ENCODE data around the gene GPR107. TPM values are rescaled to one million over a fixed set of nuclear protein-coding genes. Genes with fewer than 3 reads are reported as not detected.
"Not testable (repeated sequence)": the region's sequence is repeated elsewhere in the genome, so short reads cannot be mapped to it uniquely, and the experiment has no call there.

The GPR107 gene
- 10 to 100 TPM; 19.4 to 45.9 (median 31.7) TPM for total RNA-seq
- 10 to 100 TPM in 2 of 3 donors, 1 to 10 TPM in 1; 8.9 to 34.0 (median 11.9) TPM for polyA plus RNA-seq
- long read RNA-seq, donor 1, full-length matches to known transcripts = 3 of 3 reads
- long read RNA-seq, donor 1, partial matches to known transcripts = 0 of 3 reads
- long read RNA-seq, donor 1, other reads (novel, unspliced or antisense) = 0 of 3 reads
- long read RNA-seq, donor 2, full-length matches to known transcripts = 4 of 15 reads
- long read RNA-seq, donor 2, partial matches to known transcripts = 11 of 15 reads
- long read RNA-seq, donor 2, other reads (novel, unspliced or antisense) = 0 of 15 reads
- long read RNA-seq, donor 3, full-length matches to known transcripts = 2 of 2 reads
- long read RNA-seq, donor 3, partial matches to known transcripts = 0 of 2 reads
- long read RNA-seq, donor 3, other reads (novel, unspliced or antisense) = 0 of 2 reads
- long read RNA-seq, donor 4, partial matches to known transcripts = 1 of 6 reads
- long read RNA-seq, donor 4, other reads (novel, unspliced or antisense) = 5 of 6 reads
- long read RNA-seq, donor 5, full-length matches to known transcripts = 3 of 23 reads
- long read RNA-seq, donor 5, partial matches to known transcripts = 7 of 23 reads
- long read RNA-seq, donor 5, other reads (novel, unspliced or antisense) = 13 of 23 reads
- long read RNA-seq, donor 6, partial matches to known transcripts = 3 of 6 reads
- long read RNA-seq, donor 6, other reads (novel, unspliced or antisense) = 3 of 6 reads
- long read RNA-seq, donor 7, full-length matches to known transcripts = 1 of 1 reads
- long read RNA-seq, donor 7, partial matches to known transcripts = 0 of 1 reads
- long read RNA-seq, donor 7, other reads (novel, unspliced or antisense) = 0 of 1 reads
- long read RNA-seq, donor 8, full-length matches to known transcripts = 4 of 12 reads
- long read RNA-seq, donor 8, partial matches to known transcripts = 8 of 12 reads
- long read RNA-seq, donor 8, other reads (novel, unspliced or antisense) = 0 of 12 reads
- long read RNA-seq, donor 9, full-length matches to known transcripts = 1 of 1 reads
- long read RNA-seq, donor 9, partial matches to known transcripts = 0 of 1 reads
- long read RNA-seq, donor 9, other reads (novel, unspliced or antisense) = 0 of 1 reads
- long read RNA-seq, donor 10, full-length matches to known transcripts = 1 of 1 reads
- long read RNA-seq, donor 10, partial matches to known transcripts = 0 of 1 reads
- long read RNA-seq, donor 10, other reads (novel, unspliced or antisense) = 0 of 1 reads

DNA sequence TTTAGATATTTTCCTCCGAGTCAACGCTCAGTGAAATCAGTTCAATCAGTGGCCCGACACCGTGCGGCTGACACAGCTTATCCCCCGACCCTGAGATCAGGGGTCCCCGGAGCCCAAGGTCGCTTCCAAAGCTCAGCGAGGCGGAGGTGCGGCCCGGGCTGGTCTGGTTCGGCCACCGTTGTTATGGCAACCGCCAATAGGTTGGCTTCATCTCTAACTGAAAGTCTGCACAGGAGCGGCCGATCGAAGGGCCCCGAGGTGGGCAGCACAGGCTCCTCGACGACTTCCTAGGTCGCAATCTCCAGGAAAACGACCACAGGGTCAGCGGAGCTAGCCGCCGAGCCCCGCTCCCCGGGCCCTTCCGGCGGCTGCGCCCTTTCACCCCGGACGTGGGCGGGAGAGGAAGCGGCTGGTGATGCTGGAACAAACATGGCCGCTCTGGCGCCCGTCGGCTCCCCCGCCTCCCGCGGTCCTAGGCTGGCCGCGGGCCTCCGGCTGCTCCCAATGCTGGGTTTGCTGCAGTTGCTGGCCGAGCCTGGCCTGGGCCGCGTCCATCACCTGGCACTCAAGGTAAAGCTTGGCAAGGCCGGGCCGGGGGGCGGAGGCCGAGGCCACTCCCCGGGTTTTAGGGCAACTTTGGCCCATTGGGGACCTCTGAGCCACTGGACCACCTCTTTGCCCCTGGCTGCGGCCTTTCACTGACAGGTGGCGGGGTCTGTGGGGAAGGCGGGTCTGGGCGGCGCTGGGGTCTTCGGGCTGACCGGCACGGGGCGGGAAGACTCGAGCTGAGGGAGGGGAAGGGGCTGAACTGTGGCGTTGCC lies at the start of gene GPR107:
TSS of gene GPR107 (plus strand) at position 403 of the 821 bp plus-strand sequence. CDS start at position 430, 27 bp downstream.
- no peaks in the 10 kb centered on the region for H3K9me3 ChIP-seq (replicated peaks in 1 of 3)
- intact Hi-C loops (cut with DNase I) = no loop called here
- no peaks in the 10 kb centered on the region for H3K36me3 ChIP-seq (replicated peaks in 1 of 2)
- 0 to 1% (median 1%) methylated on average over 11 to 64 of the region's 64 CpGs for WGBS, 4 donors
- H3K27me3 ChIP-seq = no peaks in the 10 kb centered on the region
- H3K27ac ChIP-seq = peak within 1 kb of the TSS; percentile 45 to 92 (median 81)
- DNase-seq = peak; percentile 67 to 82 (median 76)
- peak within 1 kb of the TSS; percentile 72 to 99 (median 91) for H3K4me3 ChIP-seq
- H3K4me1 ChIP-seq (replicated peaks in 1 of 2) = peaks cover 16 to 29% of the 10 kb centered on the region in 2 donors
- TF ChIP-seq, protein P1, sequence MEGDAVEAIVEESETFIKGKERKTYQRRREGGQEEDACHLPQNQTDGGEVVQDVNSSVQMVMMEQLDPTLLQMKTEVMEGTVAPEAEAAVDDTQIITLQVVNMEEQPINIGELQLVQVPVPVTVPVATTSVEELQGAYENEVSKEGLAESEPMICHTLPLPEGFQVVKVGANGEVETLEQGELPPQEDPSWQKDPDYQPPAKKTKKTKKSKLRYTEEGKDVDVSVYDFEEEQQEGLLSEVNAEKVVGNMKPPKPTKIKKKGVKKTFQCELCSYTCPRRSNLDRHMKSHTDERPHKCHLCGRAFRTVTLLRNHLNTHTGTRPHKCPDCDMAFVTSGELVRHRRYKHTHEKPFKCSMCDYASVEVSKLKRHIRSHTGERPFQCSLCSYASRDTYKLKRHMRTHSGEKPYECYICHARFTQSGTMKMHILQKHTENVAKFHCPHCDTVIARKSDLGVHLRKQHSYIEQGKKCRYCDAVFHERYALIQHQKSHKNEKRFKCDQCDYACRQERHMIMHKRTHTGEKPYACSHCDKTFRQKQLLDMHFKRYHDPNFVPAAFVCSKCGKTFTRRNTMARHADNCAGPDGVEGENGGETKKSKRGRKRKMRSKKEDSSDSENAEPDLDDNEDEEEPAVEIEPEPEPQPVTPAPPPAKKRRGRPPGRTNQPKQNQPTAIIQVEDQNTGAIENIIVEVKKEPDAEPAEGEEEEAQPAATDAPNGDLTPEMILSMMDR (IDR thresholded peaks at IDR 0.05) = no peak
- peak; percentile 61 to 65 for TF ChIP-seq POLR2A (IDR thresholded peaks at IDR 0.05)

DNA sequence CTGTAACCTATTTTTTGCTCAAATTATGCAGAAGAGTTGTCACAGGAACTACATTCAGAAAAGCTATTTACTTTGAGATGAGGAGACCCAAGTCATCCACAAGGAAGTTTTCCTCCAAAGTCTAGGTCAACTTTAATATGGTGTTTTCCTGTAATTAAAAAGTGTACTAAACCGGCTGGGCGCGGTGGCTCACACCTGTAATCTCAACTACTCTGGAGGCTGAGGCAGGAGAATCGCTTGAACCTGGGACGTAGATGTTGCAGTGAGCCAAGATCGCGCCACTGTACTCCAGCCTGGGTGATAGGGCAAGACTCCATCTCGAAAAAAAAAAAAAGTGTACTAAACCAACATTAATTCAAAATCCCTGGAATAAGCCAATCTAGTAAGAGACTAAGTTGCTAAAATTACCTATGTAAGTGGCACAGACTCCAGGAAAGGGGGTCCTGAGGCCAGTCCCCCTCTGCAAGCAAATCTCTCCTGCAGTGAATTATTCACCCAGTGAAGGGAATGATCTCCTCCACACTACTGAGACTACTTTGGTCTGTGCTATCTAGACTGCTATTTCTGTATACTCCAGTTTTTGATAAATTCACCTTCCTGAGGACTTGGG lies 49.7 kb upstream of the GPR107 start:
- Histone ChIP-seq H3K4me1 (replicated peaks in 1 of 2) (no peaks in the 10 kb centered on the region), H3K27me3 (no peaks in the 10 kb centered on the region), H3K9me3 (replicated peaks in 1 of 3) (no peaks in the 10 kb centered on the region), H3K36me3 (replicated peaks in 1 of 2) (no peaks in the 10 kb centered on the region), H3K4me3 (no peak overlapping the region), H3K27ac (no peak overlapping the region)
- 81 to 91% (median 83%) methylated on average over 8 of the region's 8 CpGs for WGBS, 4 donors
- TF ChIP-seq POLR2A (IDR thresholded peaks at IDR 0.05) = no peak
- TF ChIP-seq, protein P1 (IDR thresholded peaks at IDR 0.05) = no peak
- DNase-seq = no peak
- intact Hi-C loops (cut with DNase I) = no loop called here

DNA sequence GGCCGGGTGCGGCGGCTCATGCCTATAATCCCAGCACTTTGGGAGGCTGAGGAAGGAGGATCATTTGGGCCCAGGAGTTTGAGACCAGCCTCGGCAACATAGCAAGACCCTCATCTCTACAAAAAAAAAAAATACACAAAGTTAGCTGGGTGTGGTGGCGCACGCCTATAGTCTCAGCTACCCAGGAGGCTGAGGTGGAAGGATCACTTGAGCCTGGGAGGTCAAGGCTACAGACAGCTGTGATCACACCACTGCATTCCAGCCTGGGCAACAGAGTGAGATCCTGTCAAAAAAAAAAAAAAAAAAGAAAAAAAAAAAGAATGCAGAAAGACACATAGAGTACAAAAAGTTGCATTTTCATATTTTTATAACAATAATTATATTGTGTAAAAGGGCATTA lies 46.8 kb upstream of the GPR107 start:
- not testable (repeated sequence) for H3K27ac ChIP-seq; H3K4me1 ChIP-seq (replicated peaks in 1 of 2)
- WGBS, 4 donors = 88 to 97% (median 95%) methylated on average over 6 of the region's 6 CpGs

DNA sequence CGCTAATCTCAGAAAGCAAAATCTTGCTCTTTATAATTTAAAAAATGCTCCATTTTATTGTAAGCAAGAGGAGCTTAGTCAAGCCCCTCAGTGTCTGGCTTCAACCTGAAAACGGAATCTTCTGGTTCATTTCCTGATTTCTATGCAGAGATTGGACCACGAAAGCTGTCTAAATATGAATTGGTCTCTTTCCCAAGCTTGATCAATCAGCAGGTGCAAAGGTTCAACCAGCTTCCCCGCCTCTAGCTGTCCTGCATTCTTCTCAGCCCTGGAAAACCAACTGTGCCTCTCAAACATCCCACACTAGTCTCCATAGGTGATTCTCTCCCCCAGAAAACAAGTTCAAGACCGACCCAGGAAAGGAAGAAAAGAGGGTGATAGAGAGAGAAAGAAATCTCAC lies 45.2 kb upstream of the GPR107 start:
- H3K36me3 ChIP-seq (replicated peaks in 1 of 2) = no peaks in the 10 kb centered on the region
- no peak overlapping the region for H3K27ac ChIP-seq
- no peak for DNase-seq
- H3K27me3 ChIP-seq = no peaks in the 10 kb centered on the region
- intact Hi-C loops (cut with DNase I) = no loop called here
- H3K9me3 ChIP-seq (replicated peaks in 1 of 3) = no peaks in the 10 kb centered on the region
- H3K4me3 ChIP-seq = no peak overlapping the region
- TF ChIP-seq, protein P1 (IDR thresholded peaks at IDR 0.05) = no peak
- no peak for TF ChIP-seq POLR2A (IDR thresholded peaks at IDR 0.05)
- no peaks in the 10 kb centered on the region for H3K4me1 ChIP-seq (replicated peaks in 1 of 2)
- WGBS, 4 donors = 78 to 85% (median 81%) methylated on average over 5 of the region's 5 CpGs

More for the DNA sequence above, 46.8 kb upstream of the GPR107 start:
- H3K36me3 ChIP-seq (replicated peaks in 1 of 2); intact Hi-C loops (cut with DNase I); H3K27me3 ChIP-seq; DNase-seq; H3K4me3 ChIP-seq; H3K9me3 ChIP-seq (replicated peaks in 1 of 3): not testable (repeated sequence)

DNA sequence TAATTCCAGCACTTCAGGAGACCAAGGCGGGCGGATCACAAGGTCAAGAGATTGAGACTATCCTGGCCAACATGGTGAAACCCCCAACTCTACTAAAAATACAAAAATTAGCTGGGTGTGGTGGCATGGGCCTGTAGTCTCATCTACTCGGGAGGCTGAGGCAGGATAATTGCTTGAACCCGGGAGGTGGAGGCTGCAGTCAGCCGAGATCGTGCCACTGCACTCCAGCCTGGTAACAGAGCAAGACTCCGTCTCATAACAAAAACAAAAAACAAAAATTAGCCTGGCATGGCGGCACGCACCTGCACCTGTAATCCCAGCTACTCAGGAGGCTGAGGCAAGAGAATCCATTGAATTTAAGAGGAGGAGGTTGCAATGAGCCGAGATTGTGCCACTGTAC lies 44.2 kb upstream of the GPR107 start:
- H3K4me3 ChIP-seq; H3K27me3 ChIP-seq; H3K27ac ChIP-seq; H3K36me3 ChIP-seq (replicated peaks in 1 of 2); intact Hi-C loops (cut with DNase I); H3K9me3 ChIP-seq (replicated peaks in 1 of 3); H3K4me1 ChIP-seq (replicated peaks in 1 of 2): not testable (repeated sequence)
- WGBS, 4 donors = 92 to 99% (median 93%) methylated on average over 10 of the region's 10 CpGs
- DNase-seq = peak in 1 of 7 donors; percentile 21
